Spleen (tissue), 7 donors: Measurements from ENCODE around the gene BDNF.

Source experiments
- POLR2A ChIP-seq, 3 donors: fragments of 450-650 bp; IDR thresholded peaks; one replicate each; pipeline ENCODE4 v1.5.1; 2017; ENCODE audit warnings: antibody characterized with exemption in 3 of 3, mild to moderate bottlenecking in 1 of 3
- TF ChIP-seq, protein P1 (sequence below), 11 experiments: fragments of 200-600 bp in 7 of 11; fragments of 450-650 bp in 4 of 11; sonication (generic) in 4 of 11; IDR thresholded peaks in 8 of 11; conservative IDR thresholded peaks in 3 of 11; 1 replicate in 7 of 11; 2 replicates in 4 of 11; pipeline versions ENCODE4 v1.4.0 to v1.8.0; 2016 to 2021; ENCODE audit warnings: antibody characterized with exemption in 11 of 11, inconsistent platforms in 4 of 11, mild to moderate bottlenecking in 1 of 11
- donor health status: DM: no; HTN: no; CAD: no; lungs with moderate emphysema.
- donor health status: DM: no; HTN: no; CAD: no.
- donor health status: DM: no; HTN: no; CAD: no.

DNA sequence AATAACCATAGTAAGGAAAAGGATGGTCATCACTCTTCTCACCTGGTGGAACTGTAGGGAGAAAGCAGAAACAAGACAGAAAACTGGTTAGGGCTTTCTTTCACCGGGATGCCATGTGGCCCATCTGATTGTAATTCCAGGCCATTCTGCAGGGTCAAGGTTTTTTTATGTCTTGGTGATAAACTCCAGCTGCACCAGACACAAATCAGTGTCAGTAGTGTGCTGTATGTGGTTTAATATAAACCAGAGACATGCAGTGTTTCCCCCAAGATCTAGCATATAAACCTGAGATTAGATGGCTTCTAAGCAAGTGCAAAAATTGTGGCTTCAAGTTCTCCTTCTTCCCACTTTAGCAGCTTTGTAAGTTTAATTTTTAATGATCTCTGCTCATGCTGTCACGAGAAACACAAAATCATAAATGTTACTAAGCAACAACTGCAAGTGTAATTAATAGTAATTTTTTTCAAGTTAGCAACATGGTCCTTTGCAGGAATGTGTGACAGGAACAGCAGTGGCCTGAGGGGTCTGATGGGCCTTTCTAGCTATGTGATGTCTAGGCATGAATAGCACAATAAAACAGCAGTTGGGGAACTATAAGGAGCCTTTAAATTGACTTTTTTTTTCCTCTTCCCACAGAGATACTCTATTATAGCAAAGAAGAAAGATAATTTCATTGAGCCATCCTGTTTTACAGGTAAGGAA is 41.6 kb downstream of the BDNF start:
- no peak for TF ChIP-seq POLR2A (IDR thresholded peaks at IDR 0.05)
- TF ChIP-seq, protein P1, sequence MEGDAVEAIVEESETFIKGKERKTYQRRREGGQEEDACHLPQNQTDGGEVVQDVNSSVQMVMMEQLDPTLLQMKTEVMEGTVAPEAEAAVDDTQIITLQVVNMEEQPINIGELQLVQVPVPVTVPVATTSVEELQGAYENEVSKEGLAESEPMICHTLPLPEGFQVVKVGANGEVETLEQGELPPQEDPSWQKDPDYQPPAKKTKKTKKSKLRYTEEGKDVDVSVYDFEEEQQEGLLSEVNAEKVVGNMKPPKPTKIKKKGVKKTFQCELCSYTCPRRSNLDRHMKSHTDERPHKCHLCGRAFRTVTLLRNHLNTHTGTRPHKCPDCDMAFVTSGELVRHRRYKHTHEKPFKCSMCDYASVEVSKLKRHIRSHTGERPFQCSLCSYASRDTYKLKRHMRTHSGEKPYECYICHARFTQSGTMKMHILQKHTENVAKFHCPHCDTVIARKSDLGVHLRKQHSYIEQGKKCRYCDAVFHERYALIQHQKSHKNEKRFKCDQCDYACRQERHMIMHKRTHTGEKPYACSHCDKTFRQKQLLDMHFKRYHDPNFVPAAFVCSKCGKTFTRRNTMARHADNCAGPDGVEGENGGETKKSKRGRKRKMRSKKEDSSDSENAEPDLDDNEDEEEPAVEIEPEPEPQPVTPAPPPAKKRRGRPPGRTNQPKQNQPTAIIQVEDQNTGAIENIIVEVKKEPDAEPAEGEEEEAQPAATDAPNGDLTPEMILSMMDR (IDR thresholded peaks at IDR 0.05 in 8 of 11, conservative IDR thresholded peaks at IDR 0.05 in 3 of 11) = no peak
